DOHH2 (cell line): Measurements from ENCODE around the gene SYTL5.

ENCODE experiments used
- H3F3A ChIP-seq: fragments of 200-600 bp; sonication (generic), shearing (Covaris generic); 2 replicates; pipeline ENCODE4 v1.6.0; 2016; ENCODE audit warnings: antibody characterized with exemption, mild to moderate bottlenecking; ENCODE audit not compliant: control insufficient read depth, insufficient read depth
- H3K27ac ChIP-seq: fragments of 200-600 bp; sonication (generic); 2 replicates; pipeline ENCODE4 v1.5.1; 2014; ENCODE audit warnings: low read depth, mild to moderate bottlenecking, low read length, moderate library complexity
- H3K27me3 ChIP-seq: fragments of 200-600 bp; sonication (generic); 2 replicates; pipeline ENCODE4 v1.6.1; 2014; ENCODE audit warnings: mild to moderate bottlenecking, low read length, mixed read lengths; ENCODE audit not compliant: control insufficient read depth
- H3K36me3 ChIP-seq: fragments of 200-600 bp; sonication (generic); 2 replicates; pipeline ENCODE4 v1.6.1; 2014; ENCODE audit warnings: mild to moderate bottlenecking, low read length, moderate library complexity, mixed read lengths; ENCODE audit not compliant: control insufficient read depth
- H3K4me1 ChIP-seq: fragments of 200-600 bp; sonication (generic); 2 replicates; pipeline ENCODE4 v1.6.1; 2014; ENCODE audit warnings: mild to moderate bottlenecking, low read length, mixed read lengths; ENCODE audit not compliant: control insufficient read depth
- H3K4me2 ChIP-seq: fragments of 200-600 bp; sonication (generic); 2 replicates; pipeline ENCODE4 v1.6.0; 2014; ENCODE audit warnings: mild to moderate bottlenecking, low read length, moderate library complexity
- H3K4me3 ChIP-seq: fragments of 200-600 bp; sonication (generic); 2 replicates; pipeline ENCODE4 v1.5.1; 2014; ENCODE audit warnings: mild to moderate bottlenecking, low read length, mixed read lengths
- H3K79me2 ChIP-seq: fragments of 200-600 bp; sonication (generic); 2 replicates; pipeline ENCODE4 v1.6.1; 2014; ENCODE audit warnings: mild to moderate bottlenecking, low read length, mixed read lengths; ENCODE audit not compliant: control insufficient read depth
- H3K9me2 ChIP-seq: fragments of 200-600 bp; sonication (generic); replicated peaks from 2 replicates; pipeline ENCODE4 v1.6.1; 2014; ENCODE audit warnings: mild to moderate bottlenecking, low read length, mixed read lengths; ENCODE audit not compliant: control insufficient read depth
- H3K9me3 ChIP-seq: fragments of 200-600 bp; sonication (generic); 2 replicates; pipeline ENCODE4 v1.6.1; 2014; ENCODE audit warnings: antibody characterized with exemption, low read length, mixed read lengths; ENCODE audit not compliant: control insufficient read depth, insufficient read depth
- H4K20me1 ChIP-seq: fragments of 200-600 bp; sonication (generic); 2 replicates; pipeline ENCODE4 v1.6.0; 2014; ENCODE audit warnings: low read depth, mild to moderate bottlenecking, antibody characterized with exemption, low read length, moderate library complexity; ENCODE audit not compliant: control insufficient read depth, insufficient read depth
- EZH2phosphoT487 ChIP-seq: fragments of 200-600 bp; sonication (generic); IDR thresholded peaks from 2 replicates; pipeline ENCODE4 v1.6.1; 2017; ENCODE audit warnings: borderline replicate concordance, mild to moderate bottlenecking, antibody characterized with exemption, low read length, moderate library complexity, mixed read lengths
- TF ChIP-seq, protein P1 (sequence below): fragments of 200-600 bp; sonication (generic); IDR thresholded peaks from one replicate; pipeline ENCODE4 v1.5.1; 2014; ENCODE audit warnings: antibody characterized with exemption, mild to moderate bottlenecking, low read depth, low read length; ENCODE audit not compliant: poor library complexity, severe bottlenecking

Gene SYTL5

DNA sequence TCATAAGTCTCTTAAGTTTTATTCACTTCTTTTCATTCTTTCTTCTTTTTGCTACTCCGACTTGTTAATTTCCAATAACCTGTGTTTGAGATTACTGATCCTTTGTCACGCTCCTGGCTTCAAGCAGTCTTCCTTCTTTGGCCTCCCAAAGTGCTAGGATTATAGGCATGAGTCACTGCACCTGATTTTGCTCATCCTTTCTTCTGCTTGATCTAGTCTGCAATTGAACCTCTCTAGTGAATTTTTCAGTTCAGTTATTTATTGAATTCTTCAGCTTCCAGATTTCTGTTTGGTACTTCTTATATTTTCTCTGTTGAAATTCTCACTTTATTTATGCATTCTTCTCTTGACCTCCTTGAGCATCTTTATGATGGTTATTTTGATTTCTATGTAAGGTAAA lies 38.6 kb upstream of the SYTL5 start:
- Histone ChIP-seq H3K9me2 (no peaks in the 10 kb centered on the region), H3F3A (no peaks in the 10 kb centered on the region), H3K36me3 (no peaks in the 10 kb centered on the region), H3K4me3 (no peak overlapping the region), H3K79me2 (no peaks in the 10 kb centered on the region), H3K9me3 (no peaks in the 10 kb centered on the region), H4K20me1 (no peaks in the 10 kb centered on the region), H3K4me1 (no peaks in the 10 kb centered on the region), H3K4me2 (no peak overlapping the region), H3K27ac (no peak overlapping the region), H3K27me3 (no peaks in the 10 kb centered on the region)
- TF ChIP-seq EZH2phosphoT487 = no peak
- TF ChIP-seq, protein P1, sequence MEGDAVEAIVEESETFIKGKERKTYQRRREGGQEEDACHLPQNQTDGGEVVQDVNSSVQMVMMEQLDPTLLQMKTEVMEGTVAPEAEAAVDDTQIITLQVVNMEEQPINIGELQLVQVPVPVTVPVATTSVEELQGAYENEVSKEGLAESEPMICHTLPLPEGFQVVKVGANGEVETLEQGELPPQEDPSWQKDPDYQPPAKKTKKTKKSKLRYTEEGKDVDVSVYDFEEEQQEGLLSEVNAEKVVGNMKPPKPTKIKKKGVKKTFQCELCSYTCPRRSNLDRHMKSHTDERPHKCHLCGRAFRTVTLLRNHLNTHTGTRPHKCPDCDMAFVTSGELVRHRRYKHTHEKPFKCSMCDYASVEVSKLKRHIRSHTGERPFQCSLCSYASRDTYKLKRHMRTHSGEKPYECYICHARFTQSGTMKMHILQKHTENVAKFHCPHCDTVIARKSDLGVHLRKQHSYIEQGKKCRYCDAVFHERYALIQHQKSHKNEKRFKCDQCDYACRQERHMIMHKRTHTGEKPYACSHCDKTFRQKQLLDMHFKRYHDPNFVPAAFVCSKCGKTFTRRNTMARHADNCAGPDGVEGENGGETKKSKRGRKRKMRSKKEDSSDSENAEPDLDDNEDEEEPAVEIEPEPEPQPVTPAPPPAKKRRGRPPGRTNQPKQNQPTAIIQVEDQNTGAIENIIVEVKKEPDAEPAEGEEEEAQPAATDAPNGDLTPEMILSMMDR = no peak

DNA sequence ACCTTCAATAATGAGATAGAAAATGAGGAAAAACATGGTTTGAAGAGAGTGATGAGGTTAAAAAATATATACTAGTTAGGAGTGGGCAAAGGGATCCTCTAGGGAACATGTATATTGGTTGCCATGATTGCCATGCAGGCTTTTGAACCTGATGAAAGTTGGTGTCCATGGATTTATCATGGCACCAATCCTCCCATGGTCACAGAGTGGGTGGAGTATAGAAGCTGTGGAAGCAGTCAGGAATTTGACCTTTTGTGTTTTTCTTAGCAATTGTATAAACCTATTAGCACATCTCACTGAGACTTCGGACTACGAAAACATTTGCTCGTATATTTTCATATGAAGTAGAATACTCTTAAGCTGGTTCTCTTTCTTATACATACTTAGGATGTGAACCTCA lies 30.9 kb upstream of the SYTL5 start:
- Histone ChIP-seq H3K27me3 (no peaks in the 10 kb centered on the region), H4K20me1 (no peaks in the 10 kb centered on the region), H3K27ac (no peak overlapping the region), H3K9me2 (no peaks in the 10 kb centered on the region), H3K9me3 (no peaks in the 10 kb centered on the region), H3K4me3 (no peak overlapping the region), H3F3A (no peaks in the 10 kb centered on the region), H3K4me2 (no peak overlapping the region), H3K36me3 (no peaks in the 10 kb centered on the region), H3K79me2 (no peaks in the 10 kb centered on the region), H3K4me1 (no peaks in the 10 kb centered on the region)
- no peak for TF ChIP-seq EZH2phosphoT487
- TF ChIP-seq, protein P1 = no peak

DNA sequence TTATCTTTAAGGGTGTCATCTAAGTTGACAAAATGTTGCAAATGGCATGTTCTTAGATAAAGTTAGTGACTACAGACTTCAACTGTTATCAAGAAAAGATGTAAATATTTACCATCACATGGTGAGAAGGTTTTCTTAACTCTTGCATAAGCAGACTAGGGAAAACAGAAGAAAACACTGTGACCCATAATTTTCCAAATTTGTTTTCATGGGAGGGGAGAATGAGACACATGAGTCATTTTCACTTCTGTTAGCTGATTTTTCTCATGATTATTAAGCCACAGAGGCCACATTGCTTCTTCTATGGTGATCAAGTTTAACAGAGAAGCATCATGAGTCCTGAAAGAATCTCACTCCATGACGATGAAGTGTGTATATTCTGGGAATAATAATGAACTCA lies 30.2 kb upstream of the SYTL5 start:
- no peaks in the 10 kb centered on the region for H3K36me3 ChIP-seq
- H3K4me1 ChIP-seq = no peaks in the 10 kb centered on the region
- no peak overlapping the region for H3K4me2 ChIP-seq
- no peaks in the 10 kb centered on the region for H3F3A ChIP-seq
- H3K27me3 ChIP-seq = no peaks in the 10 kb centered on the region
- no peaks in the 10 kb centered on the region for H3K9me2 ChIP-seq
- H3K4me3 ChIP-seq = no peak overlapping the region
- H3K79me2 ChIP-seq = no peaks in the 10 kb centered on the region
- H3K9me3 ChIP-seq = no peaks in the 10 kb centered on the region
- H4K20me1 ChIP-seq = no peaks in the 10 kb centered on the region
- H3K27ac ChIP-seq = no peak overlapping the region
- no peak for TF ChIP-seq EZH2phosphoT487

DNA sequence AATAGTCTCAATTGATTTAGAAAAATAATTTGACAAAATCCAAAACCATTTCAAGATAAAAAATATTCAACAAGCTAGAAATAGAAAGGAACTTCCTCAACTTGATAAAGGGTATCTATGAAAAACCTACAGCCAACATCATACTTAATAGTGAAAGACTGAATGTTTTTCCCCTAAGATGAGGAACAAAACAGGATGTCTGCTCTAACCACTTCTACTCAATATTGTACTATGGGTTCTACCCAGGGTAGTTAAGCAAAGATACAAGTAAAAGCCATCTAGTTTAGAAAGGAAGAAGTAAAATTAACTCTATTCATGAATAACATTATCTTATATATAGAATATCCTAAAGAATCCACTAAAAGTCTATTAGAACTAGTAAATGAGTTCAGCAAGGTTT lies 21.5 kb upstream of the SYTL5 start:
- Histone ChIP-seq H3K4me1 (no peaks in the 10 kb centered on the region), H4K20me1 (no peaks in the 10 kb centered on the region), H3K27me3 (no peaks in the 10 kb centered on the region), H3K36me3 (no peaks in the 10 kb centered on the region), H3F3A (no peaks in the 10 kb centered on the region), H3K79me2 (no peaks in the 10 kb centered on the region), H3K4me3 (no peak overlapping the region), H3K27ac (no peak overlapping the region), H3K9me2 (no peaks in the 10 kb centered on the region), H3K9me3 (no peaks in the 10 kb centered on the region), H3K4me2 (no peak overlapping the region)
- TF ChIP-seq EZH2phosphoT487 = no peak
- TF ChIP-seq, protein P1 = no peak
